ENCODE results near the gene RPS6KA2.
"Not testable (repeated sequence)": the region's sequence is repeated elsewhere in the genome, so short reads cannot be mapped to it uniquely, and the experiment has no call there.

RPS6KA2 gene

GRCh38 chr6:166530211-166531095 lies 96.6 kb downstream of the RPS6KA2 start:
- DNase-seq (ENCODE audit: low spot score): no peak

GRCh38 chr6:166529586-166529985 lies 97.5 kb downstream of the RPS6KA2 start:
- DNase-seq (ENCODE audit: low spot score): no peak

GRCh38 chr6:166529058-166529457 lies 98.0 kb downstream of the RPS6KA2 start:
- DNase-seq (ENCODE audit: low spot score): not testable (repeated sequence)

GRCh38 chr6:166527849-166528248 lies 99.2 kb downstream of the RPS6KA2 start:
- no peak for DNase-seq (ENCODE audit: low spot score)

GRCh38 chr6:166526937-166527336 lies 100.1 kb downstream of the RPS6KA2 start:
- no peak for DNase-seq (ENCODE audit: low spot score)

GRCh38 chr6:166525567-166525966 lies 101.5 kb downstream of the RPS6KA2 start:
- DNase-seq (ENCODE audit: low spot score): no peak

- no peak for DNase-seq (ENCODE audit: low spot score)
These were observed 103.1 kb downstream of the RPS6KA2 start for GRCh38 chr6:166523782-166524559.

GRCh38 chr6:166520905-166521834 lies 105.9 kb downstream of the RPS6KA2 start:
- no peak for DNase-seq (ENCODE audit: low spot score)

GRCh38 chr6:166516251-166516884 lies 110.7 kb downstream of the RPS6KA2 start:
- DNase-seq (ENCODE audit: low spot score): no peak

- DNase-seq (ENCODE audit: low spot score): no peak
These were observed 111.8 kb downstream of the RPS6KA2 start for GRCh38 chr6:166515072-166515810.

- no peak for DNase-seq (ENCODE audit: low spot score)
These were observed 112.9 kb downstream of the RPS6KA2 start for GRCh38 chr6:166514196-166514595.

- no peak for DNase-seq (ENCODE audit: low spot score)
These were observed 114.5 kb downstream of the RPS6KA2 start for GRCh38 chr6:166512567-166512966.

- no peak for DNase-seq (ENCODE audit: low spot score)
These were observed 115.7 kb downstream of the RPS6KA2 start for GRCh38 chr6:166511316-166511715.

GRCh38 chr6:166509193-166509592 lies 117.9 kb downstream of the RPS6KA2 start:
- no peak for DNase-seq (ENCODE audit: low spot score)

- no peak for DNase-seq (ENCODE audit: low spot score)
These were observed 118.3 kb downstream of the RPS6KA2 start for GRCh38 chr6:166508726-166509125.

- no peak for DNase-seq (ENCODE audit: low spot score)
These were observed 119.1 kb downstream of the RPS6KA2 start for GRCh38 chr6:166507809-166508564.

- DNase-seq (ENCODE audit: low spot score): no peak
These were observed 119.7 kb downstream of the RPS6KA2 start for GRCh38 chr6:166507380-166507779.

- DNase-seq (ENCODE audit: low spot score): no peak
These were observed 121.7 kb downstream of the RPS6KA2 start for GRCh38 chr6:166505133-166505905.

GRCh38 chr6:166504100-166504499 lies 123.0 kb downstream of the RPS6KA2 start:
- no peak for DNase-seq (ENCODE audit: low spot score)
